GM12874 (cell line): ENCODE data around the gene TRMT44.

Experiments used
- CTCF ChIP-seq: IDR thresholded peaks from 2 replicates; pipeline ENCODE4 v1.5.1; 2011; ENCODE audit warnings: low read depth, mild to moderate bottlenecking, control low read depth, low read length, moderate library complexity; ENCODE audit not compliant: insufficient read depth

TRMT44 gene

GRCh38 chr4:8524595-8525382 is 84.2 kb downstream of the TRMT44 start:
- no peak for TF ChIP-seq CTCF

- TF ChIP-seq CTCF, result no peak
These were observed 85.0 kb downstream of the TRMT44 start for GRCh38 chr4:8525383-8526120.
